Right atrium auricular region (tissue), 2 donors: ENCODE data around the gene DOCK1. TPM values are rescaled to one million over a fixed set of nuclear protein-coding genes. Genes with fewer than 3 reads are reported as not detected.

Source experiments
- DNase-seq: peaks from one replicate; pipeline ENCODE4 v3.0.0-alpha.2; 2019; ENCODE audit warnings: low spot score
- H3K27ac ChIP-seq, 2 donors: fragments of 200-600 bp; sonication (generic); 1 replicate in 1 of 2; 2 replicates in 1 of 2; pipeline ENCODE4 v1.5.1; 2016 to 2019
- H3K27me3 ChIP-seq, 2 donors: fragments of 200-600 bp; sonication (generic); one replicate each; pipeline versions ENCODE4 v1.5.1 to v1.6.0; 2017 to 2019
- H3K36me3 ChIP-seq: fragments of 200-600 bp; sonication (generic); one replicate; pipeline ENCODE4 v1.5.1; 2016
- H3K4me1 ChIP-seq, 2 donors: fragments of 200-600 bp; sonication (generic); one replicate each; pipeline versions ENCODE4 v1.5.1 to v1.6.0; 2017 to 2019
- H3K4me3 ChIP-seq, 2 donors: fragments of 200-600 bp; sonication (generic); 1 replicate in 1 of 2; 2 replicates in 1 of 2; pipeline ENCODE4 v1.5.1; 2017 to 2019; ENCODE audit warnings: mild to moderate bottlenecking in 1 of 2, moderate library complexity in 1 of 2
- H3K9me3 ChIP-seq, 2 donors: fragments of 200-600 bp; sonication (generic); one replicate each; pipeline ENCODE4 v1.5.1; 2019
- CTCF ChIP-seq, 2 donors: fragments of 200-600 bp; sonication (generic); IDR thresholded peaks; one replicate each; pipeline ENCODE4 v1.5.1; 2019; ENCODE audit warnings: antibody characterized with exemption in 2 of 2
- total RNA-seq, 2 donors: library from RNA; depleted of rRNA; stranded (reverse); fragments of >200 nt; gene quantifications; one replicate each; pipeline ENCODE4 v1.1.0, GENCODE V29; 2016

The DOCK1 gene
- total RNA-seq, 2 donors from 2014 or later: 13.0 to 16.8 TPM

- peaks cover 0 to 15% of the 10 kb centered on the region in 2 donors for H3K4me1 ChIP-seq
- no peaks in the 10 kb centered on the region for H3K36me3 ChIP-seq
- no peak overlapping the region for H3K4me3 ChIP-seq
- TF ChIP-seq CTCF (IDR thresholded peaks at IDR 0.05): no peak
- H3K27me3 ChIP-seq: no peaks in the 10 kb centered on the region
- no peak overlapping the region for H3K27ac ChIP-seq
- DNase-seq: no peak
- no peaks in the 10 kb centered on the region for H3K9me3 ChIP-seq
Measured at GRCh38 chr10:126972635-126973414, 67.6 kb downstream of the DOCK1 start.

DNA sequence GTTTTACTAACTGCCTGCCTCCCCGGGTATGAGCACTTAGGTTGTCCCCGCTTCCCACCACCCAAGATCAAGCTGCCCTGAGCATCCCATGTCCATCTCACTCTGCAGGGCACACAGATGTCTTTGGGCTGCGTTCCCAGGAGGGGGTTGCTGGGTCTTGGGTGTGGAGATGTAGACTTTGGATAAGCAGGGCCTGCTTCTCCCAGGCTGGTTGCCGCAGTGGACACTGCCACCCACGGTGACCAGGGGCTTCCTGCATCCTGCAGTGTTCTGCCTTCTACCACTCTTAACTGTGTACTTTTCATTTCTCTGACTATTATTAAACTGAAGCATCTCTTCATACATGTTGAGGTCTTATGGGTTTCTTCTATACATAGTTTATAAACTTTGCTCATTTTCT, 70.0 kb downstream of the DOCK1 start:
- DNase-seq: no peak
- H3K9me3 ChIP-seq: no peaks in the 10 kb centered on the region
- TF ChIP-seq CTCF (IDR thresholded peaks at IDR 0.05): no peak
- no peak overlapping the region for H3K4me3 ChIP-seq
- H3K36me3 ChIP-seq: no peaks in the 10 kb centered on the region
- no peak overlapping the region for H3K27ac ChIP-seq
- peaks cover 0 to 15% of the 10 kb centered on the region in 2 donors for H3K4me1 ChIP-seq
- no peaks in the 10 kb centered on the region for H3K27me3 ChIP-seq

DNA sequence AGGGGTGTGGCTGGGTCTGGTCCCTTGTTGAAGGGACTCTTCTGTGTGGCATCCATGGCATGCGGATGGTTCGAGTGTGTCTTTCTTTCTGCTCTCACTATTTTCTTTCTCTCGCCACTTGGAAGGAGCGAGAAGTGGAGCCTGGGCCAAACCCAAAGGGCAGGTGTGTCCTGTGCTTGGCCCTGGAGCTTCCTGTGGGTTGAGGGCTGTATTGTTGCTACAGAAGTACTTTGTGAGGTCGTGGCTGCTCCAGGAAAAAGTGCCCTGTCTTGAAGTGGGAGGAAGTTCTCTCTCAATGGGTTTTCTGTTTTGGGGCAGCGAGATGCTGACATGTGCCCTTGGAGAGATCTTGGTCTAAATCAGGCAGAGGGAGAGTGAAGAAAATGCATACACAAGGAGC, 72.0 kb downstream of the DOCK1 start:
- Histone ChIP-seq H3K4me1 (peaks cover 0 to 15% of the 10 kb centered on the region in 2 donors), H3K36me3 (no peaks in the 10 kb centered on the region), H3K27me3 (no peaks in the 10 kb centered on the region), H3K4me3 (no peak overlapping the region), H3K27ac (no peak overlapping the region), H3K9me3 (no peaks in the 10 kb centered on the region)
- no peak for DNase-seq
- no peak for TF ChIP-seq CTCF (IDR thresholded peaks at IDR 0.05)

DNA sequence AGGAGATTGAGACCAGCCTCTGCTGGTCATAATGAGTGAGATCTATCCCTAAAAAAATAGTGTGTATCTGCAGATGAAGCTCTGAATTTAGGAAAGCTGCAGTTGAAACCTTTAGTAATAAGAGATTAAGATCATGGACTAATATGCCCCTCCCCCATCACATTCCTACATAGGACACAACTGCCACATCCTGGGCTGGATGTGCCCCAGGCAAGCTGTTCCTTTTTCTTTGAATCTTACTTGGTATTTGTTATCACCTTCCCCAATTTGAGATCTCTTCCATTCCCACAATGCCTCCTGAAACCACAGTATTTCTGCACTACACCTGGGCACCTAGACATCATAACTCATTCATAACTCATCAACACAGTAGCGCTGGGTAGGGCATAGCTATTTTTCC, 74.1 kb downstream of the DOCK1 start:
- no peaks in the 10 kb centered on the region for H3K36me3 ChIP-seq

GRCh38 chr10:126993208-126993607, 88.0 kb downstream of the DOCK1 start:
- Histone ChIP-seq H3K4me1 (no peaks in the 10 kb centered on the region), H3K4me3 (no peak overlapping the region), H3K36me3 (peaks cover 12% of the 10 kb centered on the region), H3K27ac (no peak overlapping the region), H3K9me3 (no peaks in the 10 kb centered on the region), H3K27me3 (no peaks in the 10 kb centered on the region)
- no peak for DNase-seq
- no peak for TF ChIP-seq CTCF (IDR thresholded peaks at IDR 0.05)

More for the DNA sequence above, 74.1 kb downstream of the DOCK1 start:
- no peak overlapping the region for H3K27ac ChIP-seq
- H3K9me3 ChIP-seq: no peaks in the 10 kb centered on the region
- no peak for TF ChIP-seq CTCF (IDR thresholded peaks at IDR 0.05)
- peaks cover 0 to 4% of the 10 kb centered on the region in 2 donors for H3K4me1 ChIP-seq
- H3K27me3 ChIP-seq: no peaks in the 10 kb centered on the region
- H3K4me3 ChIP-seq: no peak overlapping the region
- no peak for DNase-seq
